ENCODE results near the gene GGT6.

- TF ChIP-seq, protein P1, sequence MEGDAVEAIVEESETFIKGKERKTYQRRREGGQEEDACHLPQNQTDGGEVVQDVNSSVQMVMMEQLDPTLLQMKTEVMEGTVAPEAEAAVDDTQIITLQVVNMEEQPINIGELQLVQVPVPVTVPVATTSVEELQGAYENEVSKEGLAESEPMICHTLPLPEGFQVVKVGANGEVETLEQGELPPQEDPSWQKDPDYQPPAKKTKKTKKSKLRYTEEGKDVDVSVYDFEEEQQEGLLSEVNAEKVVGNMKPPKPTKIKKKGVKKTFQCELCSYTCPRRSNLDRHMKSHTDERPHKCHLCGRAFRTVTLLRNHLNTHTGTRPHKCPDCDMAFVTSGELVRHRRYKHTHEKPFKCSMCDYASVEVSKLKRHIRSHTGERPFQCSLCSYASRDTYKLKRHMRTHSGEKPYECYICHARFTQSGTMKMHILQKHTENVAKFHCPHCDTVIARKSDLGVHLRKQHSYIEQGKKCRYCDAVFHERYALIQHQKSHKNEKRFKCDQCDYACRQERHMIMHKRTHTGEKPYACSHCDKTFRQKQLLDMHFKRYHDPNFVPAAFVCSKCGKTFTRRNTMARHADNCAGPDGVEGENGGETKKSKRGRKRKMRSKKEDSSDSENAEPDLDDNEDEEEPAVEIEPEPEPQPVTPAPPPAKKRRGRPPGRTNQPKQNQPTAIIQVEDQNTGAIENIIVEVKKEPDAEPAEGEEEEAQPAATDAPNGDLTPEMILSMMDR (conservative IDR thresholded peaks at IDR 0.05; ENCODE audit: low read length), result no peak
- no peak for TF ChIP-seq EZH2phosphoT487 (IDR thresholded peaks at IDR 0.05; ENCODE audit: borderline replicate concordance)
Measured at GRCh38 chr17:4523946-4524345, 36.4 kb downstream of the GGT6 start.
